SK-N-SH (cell line): ENCODE results near the gene GHRHR.

Experiments used
- CHD2 ChIP-seq: fragments of 150-350 bp; IDR thresholded peaks from 2 replicates; pipeline ENCODE4 v1.6.1; 2018; ENCODE audit warnings: low read length; ENCODE audit not compliant: partially characterized antibody
- CTCF ChIP-seq: fragments of 200-600 bp; sonication (generic); IDR thresholded peaks from 2 replicates; pipeline ENCODE4 v1.6.1; 2017; ENCODE audit warnings: antibody characterized with exemption, mild to moderate bottlenecking, moderate library complexity
- ELF1 ChIP-seq: IDR thresholded peaks from 2 replicates; pipeline ENCODE4 v1.4.0; 2012
- MAX ChIP-seq: IDR thresholded peaks from 2 replicates; pipeline ENCODE4 v1.4.0; 2012; ENCODE audit warnings: low read depth
- MXI1 ChIP-seq: IDR thresholded peaks from 2 replicates; pipeline ENCODE4 v1.6.1; 2012; ENCODE audit warnings: mild to moderate bottlenecking, low read depth, low read length, improper control_type of control experiment
- POLR2AphosphoS5 ChIP-seq: IDR thresholded peaks from 2 replicates; pipeline ENCODE4 v1.6.1; 2012; ENCODE audit warnings: low read depth, low read length
- RFX5 ChIP-seq: IDR thresholded peaks from 2 replicates; pipeline ENCODE4 v1.6.1; 2012; ENCODE audit warnings: mild to moderate bottlenecking, improper control_type of control experiment, low read length
- SMC3 ChIP-seq: IDR thresholded peaks from 2 replicates; pipeline ENCODE4 v1.6.1; 2012; ENCODE audit warnings: low read depth, low read length, improper control_type of control experiment
- USF1 ChIP-seq: IDR thresholded peaks from 2 replicates; pipeline ENCODE4 v1.4.0; 2012; ENCODE audit warnings: low read depth, borderline replicate concordance
- YY1 ChIP-seq: IDR thresholded peaks from 2 replicates; pipeline ENCODE4 v1.4.0; 2012; ENCODE audit warnings: low read depth, mild to moderate bottlenecking

GRCh38 chr7:30983042-30983913 lies 19.5 kb downstream of the GHRHR start:
- TF ChIP-seq CTCF (peak; percentile 97), YY1 (no peak), RFX5 (no peak), USF1 (no peak), POLR2AphosphoS5 (no peak), MAX (no peak), SMC3 (peak; percentile 100), MXI1 (no peak), CHD2 (peak; percentile 29), ELF1 (no peak)
